ENCODE results near the gene TOR1AIP2. TPM values are rescaled to one million over a fixed set of nuclear protein-coding genes. Genes with fewer than 3 reads are reported as not detected.

The TOR1AIP2 gene
- total and polyA plus RNA-seq, 10 of the 15 experiments (the other 5 are each of a cell fraction or from before 2014, with no cell fraction given): 5.3 to 38.9 (median 15.4) TPM

GRCh38 chr1:179816196-179816960 lies 61.2 kb downstream of the TOR1AIP2 start (continued):
- TF ChIP-seq SMARCA5 (IDR thresholded peaks at IDR 0.05): no peak
- no peak for TF ChIP-seq MEF2B (IDR thresholded peaks at IDR 0.05; ENCODE audit: partially characterized antibody, poor library complexity, severe bottlenecking)

- in situ Hi-C loops (cut with MboI): loop anchor here (25.0 kb wide), 1 partner anchor 728 kb away; the partner anchor contains the start of gene TOR3A
- Histone ChIP-seq H3K27me3 (replicated peaks in 1 of 2; ENCODE audit: control insufficient read depth in 2 of 2, insufficient read depth in 2 of 2, low read length in 1 of 2) (peaks cover 2 to 8% of the 10 kb centered on the region in 2 experiments), H3K4me3 (peak overlapping the region; percentile 64), H3K79me2 (ENCODE audit: control insufficient read depth, insufficient read depth, low read length) (no peaks in the 10 kb centered on the region), H2AFZ (ENCODE audit: control insufficient read depth, low read depth, low read length) (peak overlapping the region; percentile 87; the same call in 1 of the 2 replicates), H3K9me3 (replicated peaks; ENCODE audit: control insufficient read depth, insufficient read depth, low read length) (no peaks in the 10 kb centered on the region), H3K9ac (ENCODE audit: control insufficient read depth, insufficient read depth, low read length) (no peak overlapping the region; the same call in 1 of the 2 replicates), H3K36me3 (ENCODE audit: control insufficient read depth in 2 of 2, insufficient read depth in 2 of 2, low read length in 1 of 2) (no peaks in the 10 kb centered on the region), H3K4me1 (ENCODE audit: control insufficient read depth, insufficient read depth, low read length) (peaks cover 10% of the 10 kb centered on the region), H3K4me2 (ENCODE audit: control insufficient read depth, insufficient read depth) (peak overlapping the region; percentile 97), H4K20me1 (ENCODE audit: control insufficient read depth, insufficient read depth) (no peaks in the 10 kb centered on the region), H3K27ac (ENCODE audit: control insufficient read depth, insufficient read depth) (no peak overlapping the region)
- ATAC-seq: no peak
- intact Hi-C loops (cut with micrococcal nuclease; ENCODE audit: unreplicated experiment): no loop called here
- no peak for FAIRE-seq
- BruUV-seq (replicated peaks): no TSS peak
- 23% methylated on average over 5 of the region's 5 CpGs for WGBS (ENCODE audit: insufficient coverage, insufficient replicate concordance, low lambda C conversion rate, missing lambda C conversion rate)
- ChIA-PET CTCF (interaction anchor here (0.8 to 19.2 kb wide), 31 partner anchors 8 to 739 kb away, joined by 3 to 938 read pairs (median 7); no protein-coding TSS in a partner anchor), RAD21 (ENCODE audit: unreplicated experiment) (interaction anchor here (0.8 to 13.1 kb wide), 8 partner anchors 10 to 363 kb away, joined by 4 to 474 read pairs (median 8); no protein-coding TSS in a partner anchor), SMC1A (ENCODE audit: uncharacterized antibody, unreplicated experiment) (interaction anchor here (0.9 to 10.8 kb wide), 13 partner anchors 10 to 364 kb away, joined by 3 to 295 read pairs (median 6); no protein-coding TSS in a partner anchor), POLR2A (interaction anchor here (2.1 kb wide), 1 partner anchor 106 kb away, joined by 8 read pairs; no protein-coding TSS in a partner anchor)
- DNase-seq (ENCODE audit: low read depth, low spot score): no peak
- TF ChIP-seq MEF2A (IDR thresholded peaks at IDR 0.05; ENCODE audit: insufficient read depth, low read depth, low read length) (no peak), USF2 (IDR thresholded peaks at IDR 0.05; ENCODE audit: borderline replicate concordance, low read depth, low read length) (no peak), RFX5 (IDR thresholded peaks at IDR 0.05; ENCODE audit: low read depth, low read length) (no peak), TCF12 (IDR thresholded peaks at IDR 0.05; ENCODE audit: low read depth, low read length) (no peak), GABPA (IDR thresholded peaks at IDR 0.05; ENCODE audit: low read depth) (no peak), SRF (IDR thresholded peaks at IDR 0.05; ENCODE audit: low read depth in 2 of 2, low read length in 2 of 2) (no peak), ATF7 (IDR thresholded peaks at IDR 0.05; ENCODE audit: low read depth) (no peak), EED (IDR thresholded peaks at IDR 0.05; ENCODE audit: low read depth) (no peak), JUNB (IDR thresholded peaks at IDR 0.05) (no peak), ZNF687 (IDR thresholded peaks at IDR 0.05) (no peak), RAD21 (IDR thresholded peaks at IDR 0.05; ENCODE audit: insufficient read depth, low read depth, low read length) (no peak), SUZ12 (IDR thresholded peaks at IDR 0.05; ENCODE audit: unreplicated experiment) (no peak), ZNF24 (IDR thresholded peaks at IDR 0.05) (no peak), BMI1 (IDR thresholded peaks at IDR 0.05; ENCODE audit: borderline replicate concordance) (no peak), RCOR1 (conservative IDR thresholded peaks at IDR 0.05; ENCODE audit: low read depth, low read length) (no peak)
Measured at GRCh38 chr1:179815641-179816040, 62.0 kb downstream of the TOR1AIP2 start.
